Cortex of kidney (tissue), 1 donor: ENCODE data around the gene FLYWCH1.
"Not testable (repeated sequence)": the region's sequence is repeated elsewhere in the genome, so short reads cannot be mapped to it uniquely, and the experiment has no call there.

ENCODE experiments used
- DNase-seq: peaks from one replicate; lab custom pipeline; 2025; lab: John Stamatoyannopoulos, UW

Gene FLYWCH1

GRCh38 chr16:2925951-2926649 is 14.4 kb downstream of the FLYWCH1 start:
- no peak for DNase-seq

GRCh38 chr16:2926650-2926999 is 14.9 kb downstream of the FLYWCH1 start:
- DNase-seq: no peak

- no peak for DNase-seq
Observed at GRCh38 chr16:2927010-2927646, 15.4 kb downstream of the FLYWCH1 start.

GRCh38 chr16:2928151-2928550 is 16.4 kb downstream of the FLYWCH1 start:
- DNase-seq: not testable (repeated sequence)

- DNase-seq: no peak
Observed at GRCh38 chr16:2928796-2929195, 17.1 kb downstream of the FLYWCH1 start.

GRCh38 chr16:2929693-2930092 is 18.0 kb downstream of the FLYWCH1 start:
- DNase-seq: no peak

- DNase-seq: no peak
Observed at GRCh38 chr16:2930236-2930635, 18.5 kb downstream of the FLYWCH1 start.

- DNase-seq: not testable (repeated sequence)
Observed at GRCh38 chr16:2931231-2931914, 19.6 kb downstream of the FLYWCH1 start.

GRCh38 chr16:2933136-2933535 is 21.4 kb downstream of the FLYWCH1 start:
- DNase-seq: no peak

GRCh38 chr16:2933701-2934100 is 22.0 kb downstream of the FLYWCH1 start:
- no peak for DNase-seq

GRCh38 chr16:2934450-2934849 is 22.7 kb downstream of the FLYWCH1 start:
- DNase-seq: no peak

- no peak for DNase-seq
Observed at GRCh38 chr16:2936436-2937011, 24.8 kb downstream of the FLYWCH1 start.

GRCh38 chr16:2937170-2937569 is 25.4 kb downstream of the FLYWCH1 start:
- DNase-seq: no peak

- no peak for DNase-seq
Observed at GRCh38 chr16:2938206-2938605, 26.5 kb downstream of the FLYWCH1 start.

GRCh38 chr16:2939968-2940367 is 28.2 kb downstream of the FLYWCH1 start:
- DNase-seq: no peak

- DNase-seq: no peak
Observed at GRCh38 chr16:2942045-2942444, 30.3 kb downstream of the FLYWCH1 start.

- DNase-seq: not testable (repeated sequence)
Observed at GRCh38 chr16:2943716-2944115, 32.0 kb downstream of the FLYWCH1 start.

- no peak for DNase-seq
Observed at GRCh38 chr16:2946649-2947048, 34.9 kb downstream of the FLYWCH1 start.

GRCh38 chr16:2948807-2949704 is 37.3 kb downstream of the FLYWCH1 start:
- DNase-seq: no peak

GRCh38 chr16:2949705-2950352 is 38.1 kb downstream of the FLYWCH1 start:
- no peak for DNase-seq

- DNase-seq: no peak
Observed at GRCh38 chr16:2950353-2950724, 38.6 kb downstream of the FLYWCH1 start.
